ENCODE measurements around the gene WWTR1. TPM values are rescaled to one million over a fixed set of nuclear protein-coding genes. Genes with fewer than 3 reads are reported as not detected.
A peak's percentile ranks its signal among the peaks of the same experiment; 100 is the strongest.

Gene WWTR1
- total RNA-seq, 4 donors from 2014 or later = 11.3 to 30.7 (median 17.6) TPM

DNA sequence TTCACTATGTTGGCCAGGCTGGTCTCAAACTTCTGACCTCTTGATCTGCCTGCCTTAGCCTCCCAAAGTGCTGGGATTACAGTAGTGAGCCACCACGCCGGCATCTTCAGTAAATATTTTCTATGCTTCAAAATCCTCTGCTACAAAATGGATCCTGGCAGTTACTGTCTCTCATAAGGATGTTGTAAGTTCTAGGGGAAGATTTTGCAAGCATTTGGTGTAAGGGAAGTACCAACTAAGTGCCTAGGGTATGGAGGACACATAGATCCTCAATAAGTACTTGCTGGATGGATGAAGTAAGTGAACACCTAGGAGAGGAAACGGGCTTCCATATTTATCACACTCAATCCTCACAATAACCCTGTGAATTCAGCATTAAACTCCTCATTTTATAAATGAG lies 176.8 kb downstream of the WWTR1 start:
- Histone ChIP-seq H3K27me3 (no peaks in the 10 kb centered on the region), H3K9me3 (no peaks in the 10 kb centered on the region), H3K4me3 (no peak overlapping the region), H3K4me1 (peaks cover 9 to 16% of the 10 kb centered on the region in 2 donors), H3K36me3 (no peaks in the 10 kb centered on the region), H3K27ac (no peak overlapping the region)
- intact Hi-C loops (cut with DNase I; ENCODE audit: low total_unique reads) (loop anchor here (5.0 kb wide), 1 partner anchor 359 kb away; no protein-coding TSS in a partner anchor), in situ Hi-C loops (cut with MboI; ENCODE audit: low sequenced_read_pairs in 4 of 4) (loop anchor here (5.0 to 25.0 kb wide), 5 partner anchors 84 to 519 kb away; partner anchors contain the start of gene TM4SF1 (in 1 of the 4))
- DNase-seq (no peak), ATAC-seq (no peak)
- TF ChIP-seq, protein P1, sequence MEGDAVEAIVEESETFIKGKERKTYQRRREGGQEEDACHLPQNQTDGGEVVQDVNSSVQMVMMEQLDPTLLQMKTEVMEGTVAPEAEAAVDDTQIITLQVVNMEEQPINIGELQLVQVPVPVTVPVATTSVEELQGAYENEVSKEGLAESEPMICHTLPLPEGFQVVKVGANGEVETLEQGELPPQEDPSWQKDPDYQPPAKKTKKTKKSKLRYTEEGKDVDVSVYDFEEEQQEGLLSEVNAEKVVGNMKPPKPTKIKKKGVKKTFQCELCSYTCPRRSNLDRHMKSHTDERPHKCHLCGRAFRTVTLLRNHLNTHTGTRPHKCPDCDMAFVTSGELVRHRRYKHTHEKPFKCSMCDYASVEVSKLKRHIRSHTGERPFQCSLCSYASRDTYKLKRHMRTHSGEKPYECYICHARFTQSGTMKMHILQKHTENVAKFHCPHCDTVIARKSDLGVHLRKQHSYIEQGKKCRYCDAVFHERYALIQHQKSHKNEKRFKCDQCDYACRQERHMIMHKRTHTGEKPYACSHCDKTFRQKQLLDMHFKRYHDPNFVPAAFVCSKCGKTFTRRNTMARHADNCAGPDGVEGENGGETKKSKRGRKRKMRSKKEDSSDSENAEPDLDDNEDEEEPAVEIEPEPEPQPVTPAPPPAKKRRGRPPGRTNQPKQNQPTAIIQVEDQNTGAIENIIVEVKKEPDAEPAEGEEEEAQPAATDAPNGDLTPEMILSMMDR (IDR thresholded peaks at IDR 0.05 in 4 of 5, conservative IDR thresholded peaks at IDR 0.05 in 1 of 5) = no peak
- no peak for TF ChIP-seq POLR2A (IDR thresholded peaks at IDR 0.05)

DNA sequence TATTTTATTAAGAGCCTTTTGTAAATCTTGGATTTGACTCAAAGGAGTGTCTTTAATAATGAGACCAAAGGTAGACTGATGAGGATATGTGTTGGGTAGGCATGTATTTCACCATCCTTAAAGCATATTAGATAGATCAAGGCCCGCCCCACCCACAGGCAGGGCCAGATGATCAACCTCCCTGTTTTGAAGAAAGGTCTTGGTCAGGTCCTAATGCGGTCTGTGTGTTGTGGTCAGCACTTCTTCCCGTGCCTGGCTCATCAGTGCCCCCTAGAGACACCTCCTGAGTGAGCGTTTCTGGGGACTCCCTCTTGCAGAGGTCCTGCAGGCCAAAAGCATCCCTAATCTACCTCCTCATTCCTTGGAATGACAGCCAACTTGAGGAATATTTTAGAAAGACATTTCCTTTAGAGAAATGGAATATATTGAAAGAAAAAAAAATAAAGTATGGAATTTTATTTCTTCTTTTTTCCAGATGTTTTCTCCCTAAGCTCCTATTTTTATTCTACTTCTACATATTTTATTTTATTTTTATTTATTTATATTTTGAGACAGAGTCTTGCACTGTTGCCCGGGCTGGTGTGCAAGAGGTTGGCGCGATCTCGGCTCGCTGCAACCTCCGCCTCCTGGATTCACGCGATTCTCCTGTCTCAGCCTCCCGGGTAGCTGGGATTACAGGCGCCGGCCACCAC lies 177.4 kb downstream of the WWTR1 start:
- Histone ChIP-seq H3K9me3 (no peaks in the 10 kb centered on the region), H3K27me3 (no peaks in the 10 kb centered on the region), H3K4me3 (no peak overlapping the region), H3K27ac (peak overlapping the region; percentile 34 to 75 (median 52)), H3K36me3 (no peaks in the 10 kb centered on the region), H3K4me1 (peaks cover 9 to 16% of the 10 kb centered on the region in 2 donors)
- in situ Hi-C loops (cut with MboI; ENCODE audit: low sequenced_read_pairs in 4 of 4) (loop anchor here (5.0 to 25.0 kb wide), 5 partner anchors 83 to 518 kb away; partner anchors contain the start of gene TM4SF1 (in 1 of the 4)), intact Hi-C loops (cut with DNase I; ENCODE audit: low total_unique reads) (loop anchor here (1.0 to 5.0 kb wide), 3 partner anchors 87 to 358 kb away; no protein-coding TSS in a partner anchor)
- no peak for TF ChIP-seq POLR2A (IDR thresholded peaks at IDR 0.05)
- TF ChIP-seq, protein P1 (IDR thresholded peaks at IDR 0.05 in 4 of 5, conservative IDR thresholded peaks at IDR 0.05 in 1 of 5) = peak; percentile 55 to 84 (median 70)
- ATAC-seq (peak; percentile 90 to 96), DNase-seq (peak; percentile 54 to 74)

DNA sequence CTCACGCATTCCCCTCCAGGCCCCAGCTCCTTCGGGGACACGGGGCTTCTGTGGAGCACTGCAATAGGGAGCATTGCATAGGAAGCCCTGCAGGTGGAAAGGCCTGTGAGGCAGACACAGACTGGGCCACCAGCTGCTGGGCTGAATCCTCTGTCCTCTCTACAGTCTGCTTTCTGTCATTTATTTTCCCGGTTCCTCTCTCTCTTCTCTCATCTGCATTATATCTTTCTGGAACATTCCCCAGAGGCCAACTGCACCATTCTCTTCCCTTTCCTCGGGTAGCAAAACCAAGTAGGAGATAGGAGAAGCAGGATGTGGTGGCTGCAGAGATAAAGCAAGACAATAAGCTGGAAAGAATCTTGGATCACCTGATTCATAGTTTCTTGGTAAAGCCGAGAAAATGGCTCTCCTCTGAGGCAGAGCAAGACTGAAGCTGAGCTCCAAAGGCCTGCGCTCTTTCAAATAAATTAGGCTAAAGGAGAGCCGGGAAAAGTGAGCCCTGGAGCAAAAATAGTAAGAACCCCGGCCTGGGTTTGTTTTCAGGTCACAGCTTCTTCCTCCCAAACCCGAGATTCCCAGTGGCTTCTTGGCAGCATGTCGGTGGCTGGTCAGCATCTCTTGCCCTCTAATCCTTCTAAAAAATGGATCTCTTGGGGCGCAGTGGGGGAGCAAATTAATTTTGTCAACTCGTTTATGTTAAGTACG lies 178.1 kb downstream of the WWTR1 start:
- H3K27me3 ChIP-seq = no peaks in the 10 kb centered on the region
- in situ Hi-C loops (cut with MboI; ENCODE audit: low sequenced_read_pairs in 4 of 4) = loop anchor here (5.0 to 25.0 kb wide), 6 partner anchors 82 to 517 kb away; partner anchors contain the start of gene TM4SF1 (in 1 of the 4)
- H3K4me1 ChIP-seq = peaks cover 9 to 16% of the 10 kb centered on the region in 2 donors
- TF ChIP-seq POLR2A (IDR thresholded peaks at IDR 0.05) = no peak
- TF ChIP-seq, protein P1 (IDR thresholded peaks at IDR 0.05 in 4 of 5, conservative IDR thresholded peaks at IDR 0.05 in 1 of 5) = no peak
- H3K36me3 ChIP-seq = no peaks in the 10 kb centered on the region
- DNase-seq = no peak
- no peaks in the 10 kb centered on the region for H3K9me3 ChIP-seq
- intact Hi-C loops (cut with DNase I; ENCODE audit: low total_unique reads) = loop anchor here (1.0 to 10.0 kb wide), 4 partner anchors 86 to 525 kb away; no protein-coding TSS in a partner anchor
- H3K27ac ChIP-seq = peak overlapping the region; percentile 34 to 75 (median 52)
- ATAC-seq = peak; percentile 24 to 47
- H3K4me3 ChIP-seq = no peak overlapping the region

DNA sequence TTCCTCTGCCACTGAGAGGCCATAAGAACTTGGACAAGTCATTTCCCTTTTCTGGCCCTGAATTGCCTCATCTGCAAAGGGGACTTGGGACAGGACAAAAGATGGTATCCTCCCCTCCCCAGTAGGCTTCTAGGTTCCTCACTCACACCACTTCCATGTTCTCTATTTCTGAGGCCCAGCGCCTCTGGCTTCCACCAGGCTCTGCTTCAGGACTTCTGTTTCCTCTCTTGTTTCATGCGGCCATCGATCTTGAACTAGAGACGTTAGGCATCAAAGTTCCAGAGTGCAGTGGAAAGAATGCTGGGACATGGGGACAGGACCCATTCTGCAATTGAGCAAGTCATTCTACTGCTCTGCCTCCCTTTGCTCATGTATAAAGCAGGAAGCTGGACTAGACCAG lies 181.6 kb downstream of the WWTR1 start:
- in situ Hi-C loops (cut with MboI; ENCODE audit: low sequenced_read_pairs in 4 of 4) = loop anchor here (5.0 to 25.0 kb wide), 5 partner anchors 79 to 514 kb away; partner anchors contain the start of gene TM4SF1 (in 1 of the 4)
- Histone ChIP-seq H3K4me3 (no peak overlapping the region), H3K9me3 (no peaks in the 10 kb centered on the region), H3K4me1 (peaks cover 28 to 37% of the 10 kb centered on the region in 2 donors), H3K27ac (no peak overlapping the region), H3K27me3 (no peaks in the 10 kb centered on the region), H3K36me3 (no peaks in the 10 kb centered on the region)
- TF ChIP-seq, protein P1 (IDR thresholded peaks at IDR 0.05 in 4 of 5, conservative IDR thresholded peaks at IDR 0.05 in 1 of 5) = no peak
- TF ChIP-seq POLR2A (IDR thresholded peaks at IDR 0.05) = no peak
- no peak for ATAC-seq
- no peak for DNase-seq
- intact Hi-C loops (cut with DNase I; ENCODE audit: low total_unique reads) = loop anchor here (10.0 kb wide), 1 partner anchor 521 kb away; no protein-coding TSS in a partner anchor
